ENCODE measurements around the gene PSENEN. TPM values are rescaled to one million over a fixed set of nuclear protein-coding genes. Genes with fewer than 3 reads are reported as not detected.

Gene PSENEN
- total and polyA plus RNA-seq, 11 donors: 25.2 to 95.1 (median 42.3) TPM

GRCh38 chr19:35702223-35703012 lies 43.0 kb upstream of the PSENEN start:
- Histone ChIP-seq H3K9me3 (no peaks in the 10 kb centered on the region), H3K27ac (peak overlapping the region in 7 of 12 donors; percentile 31 to 79 (median 46)), H3K4me3 (peak overlapping the region; percentile 10 to 80 (median 64)), H3K27me3 (peaks cover 0 to 16% (median 0%) of the 10 kb centered on the region in 9 donors), H3K4me1 (peaks cover 0 to 13% (median 4%) of the 10 kb centered on the region in 12 donors), H3K36me3 (no peaks in the 10 kb centered on the region)
- TF ChIP-seq POLR2A (IDR thresholded peaks at IDR 0.05): peak in 1 of 2 donors; percentile 64
- no peak for TF ChIP-seq CTCF (IDR thresholded peaks at IDR 0.05)
- ATAC-seq (peak; percentile 100), DNase-seq (peak; percentile 95 to 98 (median 96))
- intact Hi-C loops (cut with DNase I): loop anchor here in 4 of 10 donors (1.0 to 2.0 kb wide), 3 partner anchors 14 to 15 kb away; no protein-coding TSS in a partner anchor
- WGBS, 4 donors: 0 to 1% (median 0%) methylated on average over 29 to 50 of the region's 50 CpGs

- Histone ChIP-seq H3K9me3 (no peaks in the 10 kb centered on the region), H3K27ac (no peak overlapping the region), H3K27me3 (peaks cover 0 to 16% (median 0%) of the 10 kb centered on the region in 9 donors), H3K4me1 (peaks cover 0 to 13% (median 4%) of the 10 kb centered on the region in 12 donors), H3K36me3 (no peaks in the 10 kb centered on the region), H3K4me3 (peak overlapping the region in 3 of 12 donors; percentile 54 to 76 (median 69))
- TF ChIP-seq POLR2A (IDR thresholded peaks at IDR 0.05): no peak
- TF ChIP-seq CTCF (IDR thresholded peaks at IDR 0.05): no peak
- intact Hi-C loops (cut with DNase I): loop anchor here in 2 of 10 donors (1.0 to 2.0 kb wide), 2 partner anchors 13 kb away; no protein-coding TSS in a partner anchor
- WGBS, 4 donors: 49 to 55% (median 52%) methylated on average over 9 of the region's 9 CpGs
- DNase-seq: no peak
- ATAC-seq: no peak
Measured at GRCh38 chr19:35703343-35703742, 42.1 kb upstream of the PSENEN start.

- no peak within 1 kb of the TSS for H3K4me3 ChIP-seq
- no peak within 1 kb of the TSS for H3K27ac ChIP-seq
- WGBS, 4 donors: 24 to 46% (median 26%) methylated on average over 12 to 24 of the region's 24 CpGs
- ATAC-seq (peak in 2 of 4 donors; percentile 14 to 45), DNase-seq (peak in 3 of 5 donors; percentile 43 to 71 (median 61))
- intact Hi-C loops (cut with DNase I): no loop called here
- peaks cover 0 to 13% (median 4%) of the 10 kb centered on the region in 12 donors for H3K4me1 ChIP-seq
- no peak for TF ChIP-seq POLR2A (IDR thresholded peaks at IDR 0.05)
- TF ChIP-seq CTCF (IDR thresholded peaks at IDR 0.05): no peak
- peaks cover 0 to 16% (median 0%) of the 10 kb centered on the region in 9 donors for H3K27me3 ChIP-seq
- no peaks in the 10 kb centered on the region for H3K9me3 ChIP-seq
- H3K36me3 ChIP-seq: no peaks in the 10 kb centered on the region
Measured at GRCh38 chr19:35704218-35704617, 41.2 kb upstream of the PSENEN start, which contains the start of gene ZBTB32. TSS of gene ZBTB32 (plus strand) at chr19:35704558. CDS start at chr19:35714627, 10,069 bp downstream.

- H3K27me3 ChIP-seq: peaks cover 0 to 9% (median 0%) of the 10 kb centered on the region in 9 donors
- peaks cover 0 to under 1% (median 0%) of the 10 kb centered on the region in 12 donors for H3K4me1 ChIP-seq
- no peak overlapping the region for H3K4me3 ChIP-seq
- no peaks in the 10 kb centered on the region for H3K36me3 ChIP-seq
- ATAC-seq: no peak
- H3K9me3 ChIP-seq: no peaks in the 10 kb centered on the region
- DNase-seq: no peak
- 91 to 100% (median 93%) methylated on average over 1 of the region's 1 CpG for WGBS, 4 donors
- TF ChIP-seq CTCF (IDR thresholded peaks at IDR 0.05) (no peak), POLR2A (IDR thresholded peaks at IDR 0.05) (no peak)
- intact Hi-C loops (cut with DNase I): no loop called here
- no peak overlapping the region for H3K27ac ChIP-seq
Measured at GRCh38 chr19:35708391-35708790, 37.1 kb upstream of the PSENEN start.
